ENCODE results near the gene ASTN2.

GRCh38 chr9:117088786-117089185, 326.1 kb downstream of the ASTN2 start:
- no peak for TF ChIP-seq CTCF (conservative IDR thresholded peaks at IDR 0.05; ENCODE audit: low read depth in 2 of 2)
- TF ChIP-seq POLR2AphosphoS5 (IDR thresholded peaks at IDR 0.05; ENCODE audit: low read depth): no peak
- TF ChIP-seq EZH2 (IDR thresholded peaks at IDR 0.05; ENCODE audit: low read depth, unreplicated experiment): no peak
- TF ChIP-seq CREB1 (CRISPR knock-in tag; IDR thresholded peaks at IDR 0.05; ENCODE audit: low read depth): no peak
- no peak for TF ChIP-seq REST (IDR thresholded peaks at IDR 0.05; ENCODE audit: unreplicated experiment)
- TF ChIP-seq JUNB (IDR thresholded peaks at IDR 0.05; ENCODE audit: unreplicated experiment): no peak
- no peak for TF ChIP-seq EZH2phosphoT487 (IDR thresholded peaks at IDR 0.05; ENCODE audit: unreplicated experiment)
- no peak for TF ChIP-seq ZNF331 (CRISPR knock-in tag; IDR thresholded peaks at IDR 0.05; ENCODE audit: low read depth)
- no peak for TF ChIP-seq ETS1 (IDR thresholded peaks at IDR 0.05)
- TF ChIP-seq STAT1 (IDR thresholded peaks at IDR 0.05; ENCODE audit: unreplicated experiment): no peak
- no peak for TF ChIP-seq ZNF114 (CRISPR knock-in tag; IDR thresholded peaks at IDR 0.05)

All from GM23338 (cell line).